GM19452 (cell line): ENCODE data around the gene MAN1A2.

Experiments used
- ATAC-seq: cut with Tn5 transposase; IDR thresholded peaks from one replicate; pipeline ENCODE4 v1.9.1; 2021; ENCODE audit not compliant: unreplicated experiment

Gene MAN1A2

GRCh38 chr1:117573386-117574023 is 206.3 kb downstream of the MAN1A2 start:
- no peak for ATAC-seq

GRCh38 chr1:117574161-117574835 is 207.0 kb downstream of the MAN1A2 start:
- no peak for ATAC-seq

- ATAC-seq = no peak
These were observed 208.5 kb downstream of the MAN1A2 start for GRCh38 chr1:117575586-117576225.

- no peak for ATAC-seq
These were observed 209.0 kb downstream of the MAN1A2 start for GRCh38 chr1:117576236-117576635.

- no peak for ATAC-seq
These were observed 210.1 kb downstream of the MAN1A2 start for GRCh38 chr1:117577191-117577885.

- ATAC-seq = no peak
These were observed 211.2 kb downstream of the MAN1A2 start for GRCh38 chr1:117578466-117578865.
